Activated T-cell treated with anti-CD3 and anti-CD28 coated beads, Interleukin-2, amount 50 U/mL, for 72 hours (primary cell): ENCODE measurements around the gene ASIC4. TPM values are rescaled to one million over a fixed set of nuclear protein-coding genes. Genes with fewer than 3 reads are reported as not detected.

Experiments used
- ATAC-seq, 2 donors: fragments of 150-1000 bp; cut with Tn5 transposase; replicated peaks in 1 of 2; 2 replicates each; pipeline ENCODE4 v1.10.0; 2021; ENCODE audit warnings: moderate library complexity in 2 of 2, mild to moderate bottlenecking in 1 of 2
- DNase-seq, 2 donors: peaks; one replicate each; pipeline ENCODE4 v3.0.0; 2021 to 2022; ENCODE audit warnings: mixed read lengths in 1 of 2
- H3K27ac Mint-ChIP-seq: one replicate; pipeline ENCODE4 v1.8.0; 2022; ENCODE audit warnings: mild to moderate bottlenecking, moderate library complexity, mixed read lengths
- H3K27me3 Mint-ChIP-seq: one replicate; pipeline ENCODE4 v1.8.0; 2022; ENCODE audit warnings: low read depth, mixed read lengths
- H3K36me3 Mint-ChIP-seq, 2 donors: one replicate each; pipeline ENCODE4 v1.8.0; 2022; ENCODE audit warnings: mixed read lengths in 2 of 2, mild to moderate bottlenecking in 1 of 2; ENCODE audit not compliant: insufficient read depth in 2 of 2
- H3K4me1 Mint-ChIP-seq: one replicate; pipeline ENCODE4 v1.8.0; 2022; ENCODE audit warnings: low read depth, mixed read lengths
- H3K4me3 Mint-ChIP-seq, 2 donors: one replicate each; pipeline ENCODE4 v1.8.0; 2022; ENCODE audit warnings: mild to moderate bottlenecking in 2 of 2, mixed read lengths in 2 of 2, moderate library complexity in 2 of 2
- H3K9me3 Mint-ChIP-seq, 2 donors: one replicate each; pipeline ENCODE4 v1.8.0; 2022; ENCODE audit warnings: mixed read lengths in 2 of 2
- total RNA-seq, 2 donors: library from RNA; stranded (reverse); gene quantifications; one replicate each; pipeline ENCODE4 v1.2.3, GENCODE V29; 2022

Gene ASIC4
- total RNA-seq, 2 donors from 2014 or later: 0.19 to 0.30 TPM

DNA sequence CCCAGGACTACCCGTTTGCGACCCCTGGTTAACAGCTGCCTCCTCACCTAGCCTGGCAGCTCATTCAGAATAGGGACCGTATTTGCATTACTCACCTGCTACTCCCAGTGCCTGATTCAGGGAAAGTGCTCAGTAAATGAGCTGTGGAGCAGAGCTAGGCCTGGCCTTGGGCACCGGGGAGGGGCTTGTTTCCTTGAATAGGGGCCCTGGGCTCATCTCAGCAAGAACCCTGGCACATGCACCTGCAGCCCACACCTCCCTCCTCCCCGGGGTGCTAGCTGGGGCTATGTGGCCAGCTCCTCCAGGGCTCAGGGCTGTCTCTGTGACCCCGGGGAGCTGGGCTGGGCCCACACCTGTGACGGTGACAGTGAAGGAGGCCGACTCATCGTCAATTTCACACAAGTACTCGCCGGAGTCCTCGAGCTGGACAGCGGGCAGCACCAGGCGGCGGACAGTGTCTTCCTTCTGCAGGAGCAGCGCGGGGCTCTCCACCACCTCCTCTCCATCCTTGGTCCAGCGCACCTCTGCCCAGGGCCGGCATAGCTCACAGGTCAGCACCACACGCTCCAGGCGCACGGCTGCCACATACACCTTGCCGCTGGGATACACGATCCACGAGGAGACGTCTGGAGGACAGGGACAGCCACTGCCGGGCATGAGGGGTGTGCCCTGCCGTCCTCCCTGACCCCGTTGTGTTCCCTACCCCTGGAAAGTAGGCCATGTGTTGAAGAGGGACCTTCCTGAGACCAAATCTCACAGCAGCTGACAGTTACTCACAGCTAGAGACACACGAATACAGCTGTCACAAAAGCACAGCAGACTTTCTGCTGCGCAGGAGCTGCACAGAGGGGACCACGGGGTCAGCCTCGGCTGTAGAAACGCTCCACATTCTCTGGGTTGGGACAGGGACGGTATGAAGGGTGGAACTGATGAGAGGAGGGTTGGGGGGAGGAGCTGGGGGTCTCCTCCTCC is 48.1 kb downstream of the ASIC4 start:
- no peak for ATAC-seq
- Mint-ChIP-seq H3K27me3 (peaks cover 4% of the 10 kb centered on the region), H3K4me1 (no peaks in the 10 kb centered on the region)

GRCh38 chr2:219563271-219563928 is 49.1 kb downstream of the ASIC4 start:
- DNase-seq: no peak
- no peak for ATAC-seq
- no peaks in the 10 kb centered on the region for H3K36me3 Mint-ChIP-seq
- no peak overlapping the region for H3K27ac Mint-ChIP-seq
- H3K4me3 Mint-ChIP-seq: no peak overlapping the region
- peaks cover 10% of the 10 kb centered on the region for H3K27me3 Mint-ChIP-seq
- H3K9me3 Mint-ChIP-seq: no peaks in the 10 kb centered on the region
- no peaks in the 10 kb centered on the region for H3K4me1 Mint-ChIP-seq

More for the DNA sequence above, 48.1 kb downstream of the ASIC4 start:
- Mint-ChIP-seq H3K9me3 (no peaks in the 10 kb centered on the region), H3K36me3 (no peaks in the 10 kb centered on the region), H3K27ac (no peak overlapping the region), H3K4me3 (no peak overlapping the region)
- DNase-seq: no peak

DNA sequence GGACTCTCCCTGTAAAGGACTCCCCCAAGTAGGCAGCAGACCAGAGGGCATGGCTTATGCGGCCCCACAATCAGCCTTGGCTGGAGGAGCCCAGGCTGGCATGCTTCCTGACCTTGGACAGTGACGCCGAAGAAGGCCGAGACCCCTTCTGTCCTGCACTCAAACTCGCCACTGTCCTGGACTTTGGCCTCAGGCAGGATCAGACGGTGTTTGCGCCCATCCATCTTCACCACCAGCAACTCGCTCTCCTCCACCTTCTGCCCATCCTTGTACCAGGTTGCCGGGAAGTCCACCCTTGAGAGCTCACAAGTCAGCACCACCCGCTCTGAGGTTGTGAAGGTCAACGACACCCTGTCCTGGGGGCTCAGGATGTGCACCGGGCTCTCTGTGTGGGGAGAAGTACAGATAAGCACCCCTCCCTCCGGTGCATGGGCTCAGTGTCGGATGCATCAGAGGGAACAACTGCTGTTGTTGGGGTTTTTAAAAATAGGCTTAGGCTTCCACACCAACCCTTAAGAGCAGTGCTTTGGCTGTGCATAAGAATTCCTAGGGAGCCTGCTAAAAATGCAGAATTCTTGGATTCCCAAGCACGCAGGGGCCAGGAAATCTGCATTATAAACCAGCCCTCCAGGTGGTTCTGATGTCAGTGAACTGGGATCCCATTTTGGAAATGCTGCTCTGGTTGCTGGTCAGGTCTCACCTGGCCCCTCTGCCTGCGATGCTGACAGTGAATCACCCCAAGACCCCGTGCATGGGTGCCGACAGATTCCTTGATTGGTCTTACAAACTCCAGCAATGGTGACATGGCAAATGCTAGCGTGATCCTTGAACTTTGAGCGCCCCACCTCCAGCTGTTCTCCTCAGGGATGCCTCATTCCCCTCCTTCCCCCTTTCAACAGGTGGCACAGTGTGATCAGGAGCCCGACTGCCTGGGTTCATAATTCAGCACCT is 51.1 kb downstream of the ASIC4 start:
- Mint-ChIP-seq H3K4me3 (no peak overlapping the region), H3K4me1 (no peaks in the 10 kb centered on the region), H3K27ac (no peak overlapping the region), H3K36me3 (no peaks in the 10 kb centered on the region), H3K9me3 (no peaks in the 10 kb centered on the region), H3K27me3 (peaks cover 25% of the 10 kb centered on the region)
- DNase-seq (no peak), ATAC-seq (no peak)

DNA sequence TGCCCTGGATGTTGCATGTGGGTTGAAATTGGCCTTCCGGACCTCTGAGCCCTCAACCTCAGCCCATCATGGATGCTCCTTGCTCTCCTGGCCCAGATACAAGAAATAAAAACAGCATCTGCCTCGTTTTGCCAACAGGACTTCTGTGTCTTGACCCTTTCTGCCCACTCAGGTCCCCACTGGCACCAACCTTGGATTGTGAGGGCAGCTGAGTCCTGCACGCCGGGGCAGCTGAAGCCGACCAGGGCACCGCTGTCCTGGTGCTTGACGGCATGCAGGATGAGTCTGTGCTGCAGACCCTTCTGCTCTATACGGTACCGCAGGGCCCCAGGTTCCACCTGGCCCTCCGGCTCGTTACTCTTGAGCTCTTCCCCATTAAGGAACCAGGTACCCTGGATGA is 52.4 kb downstream of the ASIC4 start:
- Mint-ChIP-seq H3K4me1 (no peaks in the 10 kb centered on the region), H3K27me3 (peaks cover 27% of the 10 kb centered on the region), H3K36me3 (no peaks in the 10 kb centered on the region), H3K9me3 (no peaks in the 10 kb centered on the region), H3K4me3 (no peak overlapping the region), H3K27ac (no peak overlapping the region)
- DNase-seq: no peak
- ATAC-seq: no peak

- Mint-ChIP-seq H3K9me3 (no peaks in the 10 kb centered on the region), H3K36me3 (no peaks in the 10 kb centered on the region), H3K27me3 (peaks cover 32% of the 10 kb centered on the region), H3K4me3 (no peak overlapping the region), H3K4me1 (no peaks in the 10 kb centered on the region), H3K27ac (no peak overlapping the region)
- DNase-seq: no peak
- ATAC-seq: no peak
Measured at GRCh38 chr2:219567131-219567530, 52.8 kb downstream of the ASIC4 start.

GRCh38 chr2:219567791-219568361 is 53.6 kb downstream of the ASIC4 start:
- Mint-ChIP-seq H3K27ac (no peak overlapping the region), H3K36me3 (no peaks in the 10 kb centered on the region), H3K4me1 (no peaks in the 10 kb centered on the region), H3K9me3 (no peaks in the 10 kb centered on the region), H3K4me3 (no peak overlapping the region), H3K27me3 (peaks cover 34% of the 10 kb centered on the region)
- ATAC-seq (no peak), DNase-seq (no peak)

DNA sequence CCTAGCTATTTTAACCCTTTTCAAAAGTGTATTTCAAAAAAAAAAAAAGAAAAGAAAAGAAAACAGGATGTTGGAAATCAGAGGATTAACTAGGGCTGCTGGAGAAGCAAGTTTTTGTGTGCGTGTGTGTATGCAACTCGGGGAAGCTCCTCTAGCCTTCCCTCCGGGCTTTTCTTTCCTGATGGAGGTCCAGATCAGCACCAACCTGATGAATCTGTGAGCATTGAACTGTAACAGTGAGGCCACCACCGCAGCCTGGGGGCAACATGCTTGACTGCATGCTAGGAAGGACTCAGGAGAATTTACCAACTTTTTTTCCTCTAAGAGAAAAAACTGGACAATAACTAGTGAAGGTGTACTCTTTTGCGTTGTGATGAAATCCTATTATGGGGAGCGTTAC is 54.8 kb downstream of the ASIC4 start:
- peaks cover 43% of the 10 kb centered on the region for H3K27me3 Mint-ChIP-seq
- H3K4me3 Mint-ChIP-seq: no peak overlapping the region
- H3K9me3 Mint-ChIP-seq: no peaks in the 10 kb centered on the region
- no peaks in the 10 kb centered on the region for H3K4me1 Mint-ChIP-seq
- no peaks in the 10 kb centered on the region for H3K36me3 Mint-ChIP-seq
- ATAC-seq (no peak), DNase-seq (no peak)
- no peak overlapping the region for H3K27ac Mint-ChIP-seq

DNA sequence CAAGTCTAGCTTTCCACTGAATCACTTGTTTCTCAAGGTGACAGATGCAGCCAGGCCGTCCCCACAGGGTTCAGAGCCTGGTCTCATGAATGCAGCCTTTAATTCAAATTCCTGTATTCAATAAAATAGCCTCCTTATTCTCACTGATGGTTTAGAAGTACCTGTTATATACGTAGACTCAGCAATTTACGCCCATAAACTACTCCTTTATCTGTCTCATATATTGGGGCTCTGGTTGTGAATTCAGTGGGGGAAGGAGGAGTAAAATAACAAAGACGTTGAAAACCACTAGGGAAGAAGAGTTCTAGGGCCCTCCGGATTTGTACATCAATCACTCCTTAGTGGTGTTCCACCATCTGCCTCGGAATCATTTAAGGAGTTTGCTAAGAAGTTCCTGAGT is 55.4 kb downstream of the ASIC4 start:
- H3K9me3 Mint-ChIP-seq: no peaks in the 10 kb centered on the region
- H3K4me1 Mint-ChIP-seq: no peaks in the 10 kb centered on the region
- no peaks in the 10 kb centered on the region for H3K36me3 Mint-ChIP-seq
- H3K27me3 Mint-ChIP-seq: peaks cover 38% of the 10 kb centered on the region
- no peak for ATAC-seq
- no peak overlapping the region for H3K27ac Mint-ChIP-seq
- no peak for DNase-seq
- peak overlapping the region; percentile 0 to 56 for H3K4me3 Mint-ChIP-seq

GRCh38 chr2:219570194-219570923 is 56.1 kb downstream of the ASIC4 start:
- Mint-ChIP-seq H3K9me3 (no peaks in the 10 kb centered on the region), H3K4me3 (peak overlapping the region; percentile 36 to 62), H3K27me3 (peaks cover 44% of the 10 kb centered on the region), H3K36me3 (no peaks in the 10 kb centered on the region), H3K4me1 (no peaks in the 10 kb centered on the region), H3K27ac (no peak overlapping the region)
- peak; percentile 43 to 61 for ATAC-seq
- DNase-seq: peak in 1 of 2 donors; percentile 22

- H3K36me3 Mint-ChIP-seq: no peaks in the 10 kb centered on the region
- ATAC-seq (peak; percentile 24 to 25), DNase-seq (no peak)
- H3K27me3 Mint-ChIP-seq: peaks cover 49% of the 10 kb centered on the region
- no peaks in the 10 kb centered on the region for H3K4me1 Mint-ChIP-seq
- H3K9me3 Mint-ChIP-seq: no peaks in the 10 kb centered on the region
- no peak overlapping the region for H3K27ac Mint-ChIP-seq
- H3K4me3 Mint-ChIP-seq: peak overlapping the region in 1 of 2 donors; percentile 31
Measured at GRCh38 chr2:219570924-219571310, 56.6 kb downstream of the ASIC4 start.

DNA sequence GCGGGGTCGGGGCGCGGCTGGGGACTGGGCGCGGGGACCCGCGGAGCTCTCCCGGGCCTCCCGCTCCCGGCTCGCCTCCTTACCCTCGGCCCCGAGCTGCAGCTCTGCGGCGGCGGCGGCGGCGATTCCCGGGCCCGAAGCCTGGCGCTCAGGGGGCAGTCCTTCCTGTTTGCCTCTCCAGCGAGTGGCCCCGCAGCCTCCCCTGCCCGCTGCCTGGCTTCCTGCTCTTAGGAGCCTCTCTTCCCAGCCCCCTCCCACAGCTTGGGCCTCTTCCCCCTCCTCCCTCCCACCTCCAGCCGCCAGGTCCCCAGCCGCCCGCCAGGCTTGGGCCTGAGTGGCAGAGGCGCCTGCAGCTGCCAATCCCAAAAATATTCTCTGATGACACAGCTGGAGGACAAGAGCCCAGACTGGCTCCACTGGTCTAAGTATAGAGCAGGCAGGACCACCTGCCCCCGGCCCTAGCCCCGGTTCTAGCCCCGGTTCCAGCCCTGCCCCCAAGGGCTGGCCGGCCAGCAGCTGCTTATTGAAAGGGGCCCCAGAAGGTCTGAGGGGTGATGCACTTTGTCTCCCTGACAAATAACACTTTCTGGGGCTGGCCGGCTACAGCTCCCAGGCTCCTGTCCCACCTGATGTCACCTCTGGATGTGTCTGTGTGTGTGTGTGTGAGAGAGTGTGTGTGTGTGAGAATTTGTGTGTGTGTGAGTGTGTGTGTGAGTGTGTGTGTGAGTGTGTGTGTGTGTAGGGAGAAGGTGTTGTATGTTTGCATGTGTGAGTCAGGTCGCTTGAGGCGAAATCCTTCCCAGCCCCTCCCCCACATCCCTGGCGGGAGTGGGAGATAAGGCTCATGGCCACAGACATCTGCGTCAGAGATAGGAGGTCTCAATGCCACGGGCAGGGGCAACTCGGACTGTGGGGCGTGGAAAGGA is 57.3 kb downstream of the ASIC4 start, which contains the start of gene OBSL1:
Gene OBSL1 (minus strand): TSS at position 229 of the 926 bp plus-strand sequence. CDS start 307 bp downstream, outside the sequence.
- DNase-seq (no peak), ATAC-seq (peak in 1 of 2 donors; percentile 25)
- Mint-ChIP-seq H3K9me3 (no peaks in the 10 kb centered on the region), H3K36me3 (no peaks in the 10 kb centered on the region), H3K27ac (no peak within 1 kb of the TSS), H3K4me1 (no peaks in the 10 kb centered on the region), H3K4me3 (peak within 1 kb of the TSS in 1 of 2 donors; percentile 62), H3K27me3 (peaks cover 50% of the 10 kb centered on the region)
